Stimulated activated CD8-positive, alpha-beta memory T cell treated with anti-CD3 and anti-CD28 coated beads, Interleukin-12 subunit alpha, Interleukin-12 subunit beta, amount 100 ng/mL, for 4 hours (primary cell): ENCODE measurements around the gene HMGB4.

Experiments
- DNase-seq: peaks from one replicate; pipeline ENCODE4 v3.0.0-alpha.2; 2020; ENCODE audit warnings: low read depth

The HMGB4 gene

GRCh38 chr1:33863779-33864178 lies at the start of gene HMGB4:
HMGB4 (plus strand) TSS chr1:33864079; CDS start chr1:33864192, 113 bp downstream.
- no peak for DNase-seq

DNA sequence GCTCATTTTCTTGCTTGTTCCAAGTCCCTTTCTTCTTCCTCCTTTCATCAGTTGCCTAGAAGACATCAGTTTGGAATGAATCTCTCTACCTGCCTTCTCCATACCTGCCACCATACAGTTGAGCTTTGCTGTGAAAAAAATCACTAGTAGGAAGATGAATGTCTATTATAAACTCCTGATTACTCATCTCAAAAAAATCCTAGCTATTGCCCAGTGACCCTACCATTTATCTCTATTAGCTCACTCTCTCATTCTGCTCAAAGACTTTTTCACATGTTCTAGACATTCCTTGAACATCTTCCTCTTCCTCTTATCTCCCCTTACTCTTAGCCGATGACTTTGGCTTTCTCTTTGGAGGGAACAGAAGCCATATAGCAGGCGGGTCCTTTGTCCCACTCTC lies 49.7 kb upstream of the HMGB4 start:
- DNase-seq: no peak

DNA sequence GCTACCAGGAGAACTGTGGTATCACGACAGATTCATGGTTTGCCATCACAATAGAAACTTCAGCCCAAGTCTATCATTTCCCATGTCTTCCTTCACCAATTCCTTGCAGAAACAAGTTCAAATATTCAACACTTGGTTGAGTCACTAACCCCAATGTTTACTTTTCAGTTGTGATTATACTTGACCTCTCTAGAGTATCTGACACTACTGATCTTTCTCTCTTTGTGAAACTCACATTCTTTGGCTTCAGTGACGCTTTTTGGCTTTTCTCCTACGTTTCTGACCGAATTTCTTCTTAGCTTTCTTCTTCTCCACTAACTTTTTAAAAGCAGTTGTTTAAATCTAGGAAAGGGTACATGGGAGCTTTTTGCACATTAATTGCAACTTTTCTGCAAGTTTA lies 48.8 kb upstream of the HMGB4 start:
- no peak for DNase-seq

GRCh38 chr1:33818071-33818470 lies 45.8 kb upstream of the HMGB4 start:
- DNase-seq: no peak

DNA sequence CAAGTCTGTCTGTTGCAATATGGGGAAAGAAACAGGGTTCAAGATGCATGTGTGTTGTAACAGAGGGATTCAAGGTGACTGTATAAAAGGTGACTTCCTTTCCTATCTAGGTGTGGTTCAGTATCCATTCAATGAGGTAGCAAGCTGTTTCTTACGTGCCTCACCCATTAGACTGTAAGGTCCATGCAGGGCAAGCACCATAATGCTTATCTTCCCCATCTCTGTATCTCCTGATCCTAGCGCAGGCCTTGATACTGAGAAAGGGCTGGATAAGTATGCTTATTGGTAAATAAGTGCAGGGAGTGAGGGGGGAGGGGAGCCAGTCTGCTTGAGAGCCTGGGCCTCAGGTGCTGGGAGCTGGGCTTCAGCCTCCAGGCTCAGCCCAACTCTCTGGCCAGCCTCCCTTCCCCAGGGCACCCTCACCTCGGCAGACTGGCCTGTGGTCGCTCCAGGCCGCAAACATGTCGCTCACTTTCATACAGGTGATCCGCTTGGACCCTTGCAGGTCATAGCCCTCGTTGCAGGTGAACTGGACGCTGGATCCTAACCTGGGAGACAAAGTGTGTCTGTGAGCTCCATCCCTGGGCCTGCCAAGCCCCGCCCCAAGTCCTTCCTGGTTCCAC lies 44.5 kb upstream of the HMGB4 start:
- DNase-seq: no peak

GRCh38 chr1:33819913-33820311 lies 44.0 kb upstream of the HMGB4 start:
- DNase-seq: no peak

DNA sequence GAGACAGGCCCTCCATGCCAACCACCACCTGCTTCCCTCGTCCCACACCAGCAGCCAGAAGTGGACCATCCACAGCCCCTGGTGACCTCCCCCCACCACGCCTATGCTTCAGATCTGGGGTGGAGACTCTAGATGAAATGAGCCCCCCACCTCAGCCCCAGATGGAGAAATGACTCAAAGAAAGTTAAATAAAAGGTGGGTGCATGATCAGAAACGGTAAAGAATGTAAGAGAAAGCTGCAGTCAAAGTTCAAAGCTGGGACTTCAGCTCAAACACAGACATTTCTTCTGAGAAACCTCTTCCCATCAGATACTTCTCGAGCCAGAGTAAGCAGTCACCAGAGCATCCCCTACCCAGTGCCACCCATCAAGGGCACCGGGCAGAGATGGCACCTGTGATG lies 43.1 kb upstream of the HMGB4 start:
- DNase-seq: no peak

- no peak for DNase-seq
Measured at GRCh38 chr1:33821291-33821690, 42.6 kb upstream of the HMGB4 start.

DNA sequence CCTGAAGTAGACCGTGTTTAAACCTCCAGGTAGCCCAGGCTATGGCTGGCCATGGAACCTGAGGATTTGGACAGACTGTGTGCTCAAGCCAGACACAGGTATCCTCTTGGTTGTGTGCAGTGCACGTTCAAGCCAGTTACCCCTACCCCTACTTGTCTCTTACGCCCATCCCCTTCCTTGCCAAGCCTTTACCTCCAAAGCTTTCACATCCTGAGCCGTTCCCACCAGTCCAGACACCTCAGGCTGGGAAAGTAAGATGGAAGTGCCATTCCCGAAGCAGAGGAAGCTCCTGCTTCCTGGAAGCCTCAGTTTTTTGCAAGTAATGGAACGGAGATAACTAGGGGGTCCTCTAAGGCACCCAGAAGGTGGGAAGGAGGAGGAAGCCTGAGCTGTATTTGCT lies 41.5 kb upstream of the HMGB4 start:
- DNase-seq: no peak

DNA sequence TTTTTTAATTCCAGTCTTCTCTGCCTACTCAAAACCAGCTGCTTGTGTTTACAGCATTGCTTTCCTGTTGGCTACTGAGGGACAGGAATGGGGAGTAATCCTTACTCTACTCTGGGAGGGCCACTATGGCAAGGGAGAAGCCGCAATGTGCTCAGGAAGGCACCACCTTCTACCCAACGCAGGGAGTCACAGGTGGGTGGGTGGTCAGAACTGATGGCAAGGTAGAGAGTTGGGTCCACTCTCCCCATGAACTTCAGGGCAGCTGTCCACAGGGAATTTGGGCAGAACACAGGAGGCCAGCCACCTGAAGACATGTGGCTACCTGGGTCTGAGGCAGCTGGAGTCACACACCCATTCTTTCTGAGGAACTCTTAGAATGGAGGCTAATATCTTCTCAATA lies 40.5 kb upstream of the HMGB4 start:
- no peak for DNase-seq

DNA sequence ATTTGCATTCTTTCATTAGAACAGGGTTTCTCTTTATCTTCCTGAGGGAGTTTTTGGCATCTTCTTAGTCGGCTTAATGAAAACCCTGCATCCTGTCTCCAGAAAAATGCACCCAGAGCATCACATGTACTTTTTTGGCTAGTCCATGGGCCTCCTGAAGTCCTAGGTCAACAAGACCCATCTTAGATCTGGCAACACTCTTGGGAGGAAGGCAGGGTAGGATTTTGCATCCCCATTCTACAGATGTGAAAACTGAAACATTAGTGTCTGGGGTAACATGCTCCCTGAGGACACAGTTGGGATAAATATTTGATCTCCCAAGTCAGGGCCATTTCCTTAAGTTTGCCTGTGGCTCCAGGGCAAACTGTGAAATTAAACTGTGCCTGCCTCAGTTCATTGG lies 40.0 kb upstream of the HMGB4 start:
- no peak for DNase-seq

- no peak for DNase-seq
Measured at GRCh38 chr1:33824321-33824720, 39.6 kb upstream of the HMGB4 start.

- no peak for DNase-seq
Measured at GRCh38 chr1:33824971-33825370, 38.9 kb upstream of the HMGB4 start.

DNA sequence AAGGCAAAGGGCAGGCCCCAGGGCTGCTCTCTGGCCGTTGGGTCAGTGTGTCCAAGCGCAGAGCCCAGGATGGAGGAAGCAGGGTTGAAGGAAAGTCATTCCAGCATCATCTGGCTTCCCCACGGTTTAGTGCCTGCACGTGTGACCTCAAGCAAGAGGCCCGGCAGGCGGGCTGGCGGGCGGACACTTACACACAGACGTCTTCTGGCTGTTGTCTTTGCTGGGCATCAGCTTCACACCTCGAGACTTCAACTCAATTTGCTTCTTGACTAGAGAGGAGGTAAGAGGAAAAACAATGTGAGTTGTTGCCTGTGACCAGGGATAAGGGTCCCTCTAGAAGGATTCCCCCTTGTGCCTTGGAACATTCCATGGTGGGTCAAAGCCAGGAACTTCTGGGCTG lies 38.4 kb upstream of the HMGB4 start:
- no peak for DNase-seq

GRCh38 chr1:33826311-33826710 lies 37.6 kb upstream of the HMGB4 start:
- DNase-seq: no peak

- DNase-seq: no peak
Measured at GRCh38 chr1:33826711-33827110, 37.2 kb upstream of the HMGB4 start.

- no peak for DNase-seq
Measured at GRCh38 chr1:33828059-33828458, 35.8 kb upstream of the HMGB4 start.

GRCh38 chr1:33828654-33829053 lies 35.2 kb upstream of the HMGB4 start:
- DNase-seq: no peak

- no peak for DNase-seq
Measured at GRCh38 chr1:33836911-33837310, 27.0 kb upstream of the HMGB4 start.

DNA sequence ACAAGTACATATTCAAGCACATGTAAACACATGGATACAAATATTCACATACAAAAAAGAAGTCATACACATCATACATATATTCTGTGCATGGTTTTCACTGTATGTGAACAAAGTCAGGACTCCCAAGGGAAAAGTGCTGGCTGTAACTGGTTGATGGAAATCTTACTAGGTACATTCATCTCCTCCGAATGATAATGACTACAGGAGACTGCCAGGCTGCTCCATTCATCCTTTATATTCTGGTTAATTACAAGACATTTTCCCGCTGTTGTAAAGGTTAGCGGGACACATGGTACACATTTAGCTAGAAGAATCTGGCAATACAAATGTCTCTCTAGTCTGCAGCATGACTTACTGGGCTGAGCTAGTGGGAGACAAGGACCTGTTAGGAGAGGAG lies 26.2 kb upstream of the HMGB4 start:
- no peak for DNase-seq

DNA sequence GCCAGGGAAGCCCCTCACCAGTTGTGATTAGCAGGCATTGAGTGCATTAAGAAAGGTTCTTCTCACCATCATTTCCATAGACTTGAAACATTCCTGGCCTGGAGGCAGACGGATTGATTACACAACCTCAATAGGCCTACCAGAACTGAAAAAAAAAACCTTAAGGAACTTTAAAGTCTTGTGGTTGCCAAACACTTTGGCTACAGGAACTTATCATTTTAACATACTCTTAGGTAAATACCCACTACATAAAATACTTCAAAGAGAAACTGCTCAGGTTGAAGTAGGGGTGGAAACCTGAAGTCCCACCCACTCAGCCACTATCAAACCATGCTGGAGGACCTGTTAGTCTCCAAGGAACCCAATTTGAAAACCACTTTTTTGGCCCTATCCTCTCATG lies 22.4 kb upstream of the HMGB4 start:
- DNase-seq: no peak

DNA sequence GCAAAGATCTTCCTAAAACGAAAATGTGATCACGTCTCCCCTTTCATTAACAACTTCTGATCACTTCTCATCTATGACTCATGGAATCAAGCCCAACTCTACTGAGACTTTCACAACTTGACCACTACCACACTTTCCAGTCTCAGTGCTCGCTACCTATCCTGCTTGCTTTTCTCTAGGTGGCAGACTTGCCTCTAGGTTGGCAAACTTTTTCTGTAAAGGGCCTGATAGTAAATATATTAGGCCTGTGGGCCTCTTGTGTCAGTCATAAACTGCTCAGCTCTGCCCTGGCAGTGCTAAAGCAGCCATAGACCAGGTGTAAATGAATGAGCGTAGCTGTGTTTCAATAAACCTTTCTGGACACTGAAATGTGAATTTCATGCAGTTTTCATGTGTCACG lies 21.5 kb upstream of the HMGB4 start:
- no peak for DNase-seq

GRCh38 chr1:33844166-33844565 lies 19.7 kb upstream of the HMGB4 start:
- no peak for DNase-seq

GRCh38 chr1:33846861-33847260 lies 17.0 kb upstream of the HMGB4 start:
- DNase-seq: no peak
